Adrenal gland (tissue), 19 donors: ENCODE results near the gene FZD8. TPM values are rescaled to one million over a fixed set of nuclear protein-coding genes. Genes with fewer than 3 reads are reported as not detected.
"Not testable (repeated sequence)": the region's sequence is repeated elsewhere in the genome, so short reads cannot be mapped to it uniquely, and the experiment has no call there.

Source experiments
- DNase-seq, 7 donors: peaks; one replicate each; pipeline ENCODE4 v3.0.0-alpha.2; 2019 to 2020
- H3K27ac ChIP-seq, 5 donors: fragments of 200-600 bp; sonication (generic) in 4 of 5; 1 replicate in 3 of 5; 2 replicates in 2 of 5; pipeline versions ENCODE4 v1.5.1 to v1.8.0; 2016 to 2020; ENCODE audit warnings: mild to moderate bottlenecking in 1 of 5
- H3K27me3 ChIP-seq: fragments of 200-600 bp; 2 replicates; pipeline ENCODE4 v1.8.0; 2021
- H3K36me3 ChIP-seq, 2 donors: fragments of 200-600 bp; replicated peaks in 1 of 2; 1 replicate in 1 of 2; 2 replicates in 1 of 2; pipeline versions ENCODE4 v1.5.1 to v1.8.0; 2018 to 2022
- H3K4me1 ChIP-seq, 2 donors: fragments of 200-600 bp; replicated peaks in 1 of 2; 1 replicate in 1 of 2; 2 replicates in 1 of 2; pipeline versions ENCODE4 v1.5.1 to v1.8.0; 2018 to 2021
- H3K4me3 ChIP-seq, 4 donors: fragments of 200-600 bp; sonication (generic) in 3 of 4; one replicate each; pipeline ENCODE4 v1.5.1; 2016 to 2018
- H3K9me3 ChIP-seq, 3 donors: fragments of 200-600 bp; sonication (generic) in 1 of 3; replicated peaks in 1 of 3; 1 replicate in 2 of 3; 2 replicates in 1 of 3; pipeline versions ENCODE4 v1.5.1 to v1.8.0; 2016 to 2021
- CTCF ChIP-seq, 6 experiments: fragments of 450-650 bp in 4 of 6; fragments of 200-600 bp in 2 of 6; sonication (generic) in 1 of 6; IDR thresholded peaks; 1 replicate in 5 of 6; 2 replicates in 1 of 6; pipeline versions ENCODE4 v1.5.1 to v1.8.0; 2016 to 2021; ENCODE audit warnings: antibody characterized with exemption in 6 of 6, mild to moderate bottlenecking in 2 of 6, moderate library complexity in 1 of 6
- POLR2A ChIP-seq, 2 donors: fragments of 450-650 bp; IDR thresholded peaks; one replicate each; pipeline ENCODE4 v1.6.1; 2017; ENCODE audit warnings: antibody characterized with exemption in 2 of 2, mild to moderate bottlenecking in 2 of 2, moderate library complexity in 1 of 2
- WGBS, 4 donors: extraction: QIAGEN DNeasy Blood & Tissue Kit in 2 of 4; methylation state at CpG; one replicate each; pipeline versions ENCODE4 v1.1.5 to v1.1.7; 2013 to 2017; 5-methylcytosine and 5-hydroxymethylcytosine counted together
- intact Hi-C, 2 donors: fragments of 100-400 bp; cut with DNase I; formaldehyde crosslinking; loops; one replicate each; pipeline versions ENCODE4 v1.14.1 to v1.15.0; 2022 to 2023
- long read RNA-seq, 10 donors: library from polyadenylated mRNA in 3 of 10; unstranded in 2 of 10; stranded (forward) in 1 of 10; transcript quantifications; one replicate each; pipeline ENCODE4 v2.0.0 and lab custom pipeline, GENCODE V29; 2021 to 2026
- polyA plus RNA-seq, 3 donors: library from polyadenylated mRNA; stranded (reverse); fragments of 200-250 nt in 2 of 3; fragments of 350-450 nt in 1 of 3; fragmentation: Illumina TruSeq in 1 of 3; extraction: RNeasy Lipid Tissue Mini Kit (QIAGEN cat#74804) in 1 of 3; gene quantifications; one replicate each; pipeline ENCODE4 v1.2.3, GENCODE V29; 2013 to 2014
- total RNA-seq, 9 donors: library from RNA; depleted of rRNA in 4 of 9; stranded (reverse); fragments of >200 nt in 4 of 9; fragments of 120-200 nt in 1 of 9; fragmentation: NEBNext Ultra II Directional in 1 of 9; extraction: Animal tissue kit (Norgen Biotek cat#: 25700) in 1 of 9; gene quantifications; one replicate each; pipeline versions ENCODE4 v1.1.0 to v1.2.4, GENCODE V29; 2013 to 2023
- donor health status: healthy with polysubstance abuse.
- donor health status: Bipolar disorder and iron deficiency.
- donor health status: DM: yes; HTN: yes; CAD: no.
- donor health status: DM: no; HTN: no; CAD: no.
- donor health status: DM: no; HTN: no; CAD: no.
- donor health status: DM: yes; HTN: yes; CAD: no.

The FZD8 gene
- total RNA-seq: 1 to 10 TPM; 2.8 to 5.9 (median 3.9) TPM
- 1 to 10 TPM in 2 of 3 donors, under 1 TPM in 1; 0.97 to 2.3 (median 1.0) TPM for polyA plus RNA-seq
- long read RNA-seq, donor 1, full-length matches to known transcripts: 3 of 3 reads
- long read RNA-seq, donor 1, partial matches to known transcripts: 0 of 3 reads
- long read RNA-seq, donor 1, other reads (novel, unspliced or antisense): 0 of 3 reads
- long read RNA-seq, donor 2, full-length matches to known transcripts: 5 of 5 reads
- long read RNA-seq, donor 2, partial matches to known transcripts: 0 of 5 reads
- long read RNA-seq, donor 2, other reads (novel, unspliced or antisense): 0 of 5 reads
- long read RNA-seq, donor 3, full-length matches to known transcripts: 2 of 2 reads
- long read RNA-seq, donor 3, partial matches to known transcripts: 0 of 2 reads
- long read RNA-seq, donor 3, other reads (novel, unspliced or antisense): 0 of 2 reads
- long read RNA-seq, donor 4: 0 reads
- long read RNA-seq, donor 5: 0 reads
- long read RNA-seq, donor 6: 0 reads
- long read RNA-seq, donor 7, full-length matches to known transcripts: 8 of 8 reads
- long read RNA-seq, donor 7, partial matches to known transcripts: 0 of 8 reads
- long read RNA-seq, donor 7, other reads (novel, unspliced or antisense): 0 of 8 reads
- long read RNA-seq, donor 8, full-length matches to known transcripts: 9 of 9 reads
- long read RNA-seq, donor 8, partial matches to known transcripts: 0 of 9 reads
- long read RNA-seq, donor 8, other reads (novel, unspliced or antisense): 0 of 9 reads
- long read RNA-seq, donor 9, full-length matches to known transcripts: 5 of 5 reads
- long read RNA-seq, donor 9, partial matches to known transcripts: 0 of 5 reads
- long read RNA-seq, donor 9, other reads (novel, unspliced or antisense): 0 of 5 reads
- long read RNA-seq, donor 10, full-length matches to known transcripts: 3 of 3 reads
- long read RNA-seq, donor 10, partial matches to known transcripts: 0 of 3 reads
- long read RNA-seq, donor 10, other reads (novel, unspliced or antisense): 0 of 3 reads

GRCh38 chr10:35642035-35642792 lies at the start of gene FZD8:
Gene FZD8 (minus strand): TSS chr10:35642296. CDS start chr10:35641429, 867 bp downstream.
- WGBS, 4 donors: 0 to 3% (median 1%) methylated on average over 18 to 79 of the region's 80 CpGs; no CpG with 5 or more reads in 1 of the 4 donors
- Histone ChIP-seq H3K27me3 (no peaks in the 10 kb centered on the region), H3K27ac (peak within 1 kb of the TSS in 4 of 5 donors; percentile 59 to 81 (median 74)), H3K4me3 (peak within 1 kb of the TSS; percentile 11 to 71 (median 42)), H3K9me3 (no peaks in the 10 kb centered on the region), H3K4me1 (peaks cover 17 to 21% of the 10 kb centered on the region in 2 donors), H3K36me3 (no peaks in the 10 kb centered on the region)
- peak; percentile 88 to 93 (median 91) for DNase-seq
- intact Hi-C loops: loop anchor here in 1 of 2 donors (5.0 kb wide), 1 partner anchor 1135 kb away; no protein-coding TSS in a partner anchor
- TF ChIP-seq POLR2A (IDR thresholded peaks at IDR 0.05) (peak; percentile 55 to 86), CTCF (IDR thresholded peaks at IDR 0.05) (peak in 1 of 6 experiments; percentile 10)

GRCh38 chr10:35691522-35692236 lies 49.6 kb upstream of the FZD8 start:
- H3K4me1 ChIP-seq: no peaks in the 10 kb centered on the region
- intact Hi-C loops: no loop called here
- H3K9me3 ChIP-seq: no peaks in the 10 kb centered on the region
- no peak for TF ChIP-seq CTCF (IDR thresholded peaks at IDR 0.05)
- TF ChIP-seq POLR2A (IDR thresholded peaks at IDR 0.05): no peak
- peaks cover 8% of the 10 kb centered on the region for H3K27me3 ChIP-seq
- no peak overlapping the region for H3K27ac ChIP-seq
- 68 to 77% (median 73%) methylated on average over 12 of the region's 12 CpGs for WGBS, 4 donors
- H3K4me3 ChIP-seq: no peak overlapping the region
- DNase-seq: no peak
- H3K36me3 ChIP-seq: no peaks in the 10 kb centered on the region

GRCh38 chr10:35690534-35690933 lies 48.4 kb upstream of the FZD8 start:
- H3K9me3 ChIP-seq: no peaks in the 10 kb centered on the region
- H3K27me3 ChIP-seq: peaks cover 8% of the 10 kb centered on the region
- no peak for DNase-seq
- H3K4me1 ChIP-seq: no peaks in the 10 kb centered on the region
- H3K4me3 ChIP-seq: no peak overlapping the region
- no peak overlapping the region for H3K27ac ChIP-seq
- WGBS, 4 donors: 51 to 56% (median 54%) methylated on average over 5 of the region's 5 CpGs
- TF ChIP-seq POLR2A (IDR thresholded peaks at IDR 0.05) (no peak), CTCF (IDR thresholded peaks at IDR 0.05) (no peak)
- intact Hi-C loops: no loop called here
- H3K36me3 ChIP-seq: no peaks in the 10 kb centered on the region

- not testable (repeated sequence) for H3K4me3 ChIP-seq, H3K4me1 ChIP-seq
Measured at GRCh38 chr10:35685858-35686257, 43.8 kb upstream of the FZD8 start.

More at GRCh38 chr10:35685858-35686257, 43.8 kb upstream of the FZD8 start:
- DNase-seq, H3K27me3 ChIP-seq, intact Hi-C loops, H3K36me3 ChIP-seq, H3K9me3 ChIP-seq, H3K27ac ChIP-seq: not testable (repeated sequence)
- 84 to 94% (median 90%) methylated on average over 4 of the region's 4 CpGs for WGBS, 4 donors
